Fibroblast of pulmonary artery (primary cell): ENCODE data around the gene SETD1B.

Source experiments
- DNase-seq: peaks from one replicate; pipeline ENCODE4 v3.0.0-alpha.2; 2010; ENCODE audit warnings: low read depth
- H3K4me3 ChIP-seq: replicated peaks from 2 replicates; pipeline ENCODE4 v1.5.1; 2011; ENCODE audit warnings: low read depth, mild to moderate bottlenecking, control low read depth, low read length, moderate library complexity
- CTCF ChIP-seq: IDR thresholded peaks from 2 replicates; pipeline ENCODE4 v1.5.1; 2011; ENCODE audit warnings: mild to moderate bottlenecking, control low read depth, low read length, inconsistent platforms; ENCODE audit errors: missing control alignments

SETD1B gene

GRCh38 chr12:121773011-121773777 is 30.6 kb upstream of the SETD1B start:
- no peak overlapping the region for H3K4me3 ChIP-seq
- TF ChIP-seq CTCF = peak; percentile 81
- peak; percentile 75 for DNase-seq

- no peak for TF ChIP-seq CTCF
- H3K4me3 ChIP-seq = no peak overlapping the region
- DNase-seq = no peak
Measured at GRCh38 chr12:121774968-121775474, 28.8 kb upstream of the SETD1B start.

- DNase-seq = no peak
- no peak for TF ChIP-seq CTCF
- H3K4me3 ChIP-seq = no peak overlapping the region
Measured at GRCh38 chr12:121775501-121775900, 28.3 kb upstream of the SETD1B start.

- H3K4me3 ChIP-seq = no peak overlapping the region
- peak; percentile 78 for TF ChIP-seq CTCF
- DNase-seq = peak; percentile 65
Measured at GRCh38 chr12:121776190-121777098, 27.4 kb upstream of the SETD1B start.

DNA sequence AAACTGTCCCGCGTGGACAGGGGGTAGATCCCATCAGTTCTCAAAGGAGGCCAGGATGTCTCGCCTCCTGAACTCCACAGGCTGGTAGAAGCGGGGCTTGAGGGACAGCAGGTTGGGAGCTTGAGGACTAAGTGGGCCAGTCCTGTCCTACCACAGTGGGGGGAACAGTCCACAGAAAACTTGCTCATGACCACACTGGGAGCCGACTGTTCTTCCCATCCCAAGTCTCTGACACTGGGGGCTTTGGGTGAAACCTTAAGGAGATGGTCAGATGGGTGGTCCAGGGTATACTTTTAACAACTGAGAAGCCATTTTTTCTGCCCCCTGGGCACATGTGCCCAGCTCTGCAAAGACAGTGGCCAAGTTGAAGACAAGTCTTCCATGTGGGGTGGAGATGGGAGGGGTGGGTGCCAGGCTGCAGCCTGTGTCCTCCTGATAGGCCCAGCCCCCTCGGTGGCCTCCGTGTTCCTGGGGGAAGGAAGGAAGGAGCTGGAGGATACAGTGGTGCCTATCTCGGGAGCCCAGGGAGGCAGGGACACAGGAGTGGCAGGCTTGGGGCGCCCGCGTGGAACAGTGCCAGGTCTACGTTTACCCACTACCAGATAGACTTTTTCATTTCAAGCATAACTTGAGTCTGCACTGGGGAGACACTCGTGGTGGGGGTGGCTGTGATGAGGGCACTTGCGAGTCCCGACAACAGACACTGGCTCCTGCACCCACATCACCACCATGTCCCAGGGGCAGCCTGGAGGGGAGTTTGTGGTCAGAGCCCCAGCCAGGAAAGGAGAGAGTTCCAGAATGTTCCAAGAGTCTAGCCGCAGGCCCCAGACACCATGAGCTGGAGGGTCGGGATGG is 25.0 kb upstream of the SETD1B start:
- H3K4me3 ChIP-seq = no peak overlapping the region
- DNase-seq = no peak
- no peak for TF ChIP-seq CTCF

DNA sequence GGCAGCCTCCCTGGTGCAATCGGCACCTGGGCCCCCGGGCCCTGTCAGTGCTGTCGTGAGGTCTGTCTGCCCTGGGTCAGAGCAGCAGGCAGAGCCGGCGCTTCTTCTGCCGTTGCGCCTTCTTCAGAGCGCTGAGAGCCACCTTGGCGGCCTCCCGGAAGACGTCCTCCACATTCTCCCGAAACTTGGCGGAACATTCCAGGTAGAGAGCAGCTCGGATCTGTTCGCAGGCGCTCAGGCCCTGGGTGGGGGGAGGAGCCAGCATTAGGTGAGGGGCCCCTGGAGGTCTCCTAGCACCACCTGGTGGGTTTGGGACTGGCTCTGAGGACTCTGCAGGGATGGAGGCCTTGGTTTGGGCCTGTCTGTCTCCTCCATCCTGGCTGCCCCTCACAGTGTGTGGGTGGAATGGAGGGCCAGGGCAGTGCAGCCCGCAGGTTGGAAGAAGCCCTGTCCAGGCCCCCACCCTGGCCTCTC is 24.4 kb upstream of the SETD1B start:
- no peak overlapping the region for H3K4me3 ChIP-seq
- no peak for DNase-seq
- TF ChIP-seq CTCF = no peak
